Upper lobe of left lung (tissue), 6 donors: ENCODE results near the gene PDE9A. TPM values are rescaled to one million over a fixed set of nuclear protein-coding genes. Genes with fewer than 3 reads are reported as not detected.

Experiments
- ATAC-seq, 2 donors: fragments of 200-7000 bp; cut with Tn5 transposase; one replicate each; pipeline ENCODE4 v1.9.1; 2022; ENCODE audit warnings: mild to moderate bottlenecking in 2 of 2, moderate library complexity in 2 of 2; ENCODE audit not compliant: low FRiP score in 2 of 2
- DNase-seq, 2 donors: peaks; one replicate each; pipeline ENCODE4 v3.0.0-alpha.2; 2019 to 2020
- H3K27ac ChIP-seq, 4 donors: fragments of 200-600 bp; sonication (generic); one replicate each; pipeline ENCODE4 v1.5.1; 2016 to 2019
- H3K27me3 ChIP-seq, 4 donors: fragments of 200-600 bp; sonication (generic); one replicate each; pipeline ENCODE4 v1.5.1; 2017 to 2019
- H3K36me3 ChIP-seq, 4 donors: fragments of 200-600 bp; sonication (generic); one replicate each; pipeline ENCODE4 v1.5.1; 2016 to 2019
- H3K4me1 ChIP-seq, 4 donors: fragments of 200-600 bp; sonication (generic); one replicate each; pipeline ENCODE4 v1.5.1; 2018 to 2019
- H3K4me3 ChIP-seq, 4 donors: fragments of 200-600 bp; sonication (generic); one replicate each; pipeline ENCODE4 v1.5.1; 2017 to 2019; ENCODE audit warnings: mild to moderate bottlenecking in 2 of 4, moderate library complexity in 1 of 4
- H3K9me3 ChIP-seq, 4 donors: fragments of 200-600 bp; sonication (generic); one replicate each; pipeline ENCODE4 v1.5.1; 2018 to 2019
- EP300 ChIP-seq, 4 donors: sonication (generic); formaldehyde crosslinking; IDR thresholded peaks; one replicate each; pipeline ENCODE4 v1.5.1; 2017; ENCODE audit warnings: antibody characterized with exemption in 4 of 4, control low read depth in 2 of 4
- POLR2A ChIP-seq, 4 donors: fragments of 450-650 bp; IDR thresholded peaks; one replicate each; pipeline ENCODE4 v1.5.1; 2016 to 2017; ENCODE audit warnings: antibody characterized with exemption in 4 of 4, mild to moderate bottlenecking in 2 of 4
- POLR2AphosphoS5 ChIP-seq, 2 donors: sonication (generic); formaldehyde crosslinking; IDR thresholded peaks; one replicate each; pipeline ENCODE4 v1.5.1; 2017; ENCODE audit warnings: antibody characterized with exemption in 2 of 2
- WGBS, 2 donors: methylation state at CpG; one replicate each; pipeline ENCODE4 v1.1.5; 2017 to 2018; 5-methylcytosine and 5-hydroxymethylcytosine counted together
- total RNA-seq, 6 donors: library from RNA; depleted of rRNA in 4 of 6; stranded (reverse); fragments of >200 nt in 4 of 6; gene quantifications; one replicate each; pipeline versions ENCODE4 v1.1.0 to v1.2.1, GENCODE V29; 2016 to 2021
- TF ChIP-seq, protein P1 (sequence below), 6 experiments: fragments of 450-650 bp in 4 of 6; fragments of 200-600 bp in 2 of 6; sonication (generic) in 2 of 6; IDR thresholded peaks; one replicate each; pipeline ENCODE4 v1.5.1; 2016 to 2019; ENCODE audit warnings: antibody characterized with exemption in 6 of 6
- donor health status: DM: no; HTN: no; CAD: no; lungs with moderate emphysema.
- donor health status: DM: no; HTN: yes; CAD: no; lungs with severe emphysema.

The PDE9A gene
- total RNA-seq, 6 donors from 2014 or later, result 4.0 to 12.4 (median 6.6) TPM

DNA sequence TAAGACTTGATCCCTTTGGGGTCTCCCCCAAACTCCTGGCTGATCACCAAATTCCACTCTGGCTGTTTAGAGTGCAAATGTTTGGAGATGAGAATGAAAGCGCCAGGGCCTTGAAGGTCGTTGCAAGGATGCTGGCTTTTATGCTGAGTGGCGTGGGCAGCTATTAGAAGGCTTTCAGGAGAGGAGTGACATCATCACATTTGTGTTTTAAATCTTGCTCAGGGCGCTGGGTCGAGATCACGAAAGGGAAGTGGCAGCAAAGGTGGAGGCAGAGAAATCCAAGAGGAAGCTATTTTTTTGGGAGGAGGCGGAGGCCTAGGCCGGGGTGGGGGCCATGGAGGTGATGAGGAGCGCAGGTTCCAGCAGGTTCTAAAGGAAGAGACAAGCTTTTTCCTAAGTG lies 49.3 kb downstream of the PDE9A start:
- whole genome bisulfite sequencing, 2 donors, result 93 to 97% methylated on average over 9 of the region's 9 CpGs
- Histone ChIP-seq H3K36me3 (no peaks in the 10 kb centered on the region), H3K4me1 (no peaks in the 10 kb centered on the region)

DNA sequence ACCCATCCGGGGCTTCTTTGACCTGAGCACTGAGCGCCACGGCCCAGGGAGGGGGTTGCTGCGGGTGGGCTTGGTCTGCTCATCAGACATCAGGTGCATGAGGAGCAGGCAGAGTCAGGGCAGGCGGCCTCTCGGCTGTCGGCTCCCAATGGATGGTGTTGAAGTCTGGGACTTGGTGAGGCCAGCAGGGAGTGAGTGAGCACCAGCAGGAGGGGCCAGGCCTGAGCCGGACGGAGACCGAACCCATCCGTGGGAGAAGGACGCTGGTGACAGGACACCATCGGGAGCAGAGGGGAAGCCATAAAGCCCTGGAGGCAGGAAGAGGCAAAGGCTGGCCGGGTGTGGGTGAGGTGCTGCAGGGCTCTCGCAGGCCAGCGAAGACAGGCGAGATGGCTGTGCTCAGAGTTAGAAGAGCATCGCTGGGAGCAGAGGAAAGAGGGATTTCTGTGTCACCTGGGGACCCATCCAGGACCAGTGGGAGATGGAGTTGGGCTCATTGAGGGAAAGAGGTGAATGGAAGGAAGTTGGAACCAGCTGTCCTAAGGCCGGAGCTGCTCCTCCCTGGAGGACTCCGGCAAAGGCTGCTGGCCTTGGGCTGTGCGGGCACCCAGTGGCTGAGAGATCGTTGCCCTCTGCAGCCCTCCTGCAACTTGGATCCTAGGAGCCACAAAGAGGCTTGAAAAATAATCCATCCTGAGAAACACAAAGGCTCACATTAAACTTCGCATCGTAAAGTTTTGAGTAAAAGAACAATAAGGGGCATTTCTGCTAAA lies 49.9 kb downstream of the PDE9A start:
- Histone ChIP-seq H3K4me3 (no peak overlapping the region), H3K27me3 (no peaks in the 10 kb centered on the region), H3K4me1 (no peaks in the 10 kb centered on the region), H3K27ac (no peak overlapping the region), H3K36me3 (no peaks in the 10 kb centered on the region), H3K9me3 (no peaks in the 10 kb centered on the region)
- WGBS, 2 donors, result 90 to 95% methylated on average over 24 of the region's 24 CpGs
- ATAC-seq (no peak), DNase-seq (peak in 1 of 2 donors; percentile 68)
- TF ChIP-seq EP300 (IDR thresholded peaks at IDR 0.05), result no peak
- TF ChIP-seq, protein P1, sequence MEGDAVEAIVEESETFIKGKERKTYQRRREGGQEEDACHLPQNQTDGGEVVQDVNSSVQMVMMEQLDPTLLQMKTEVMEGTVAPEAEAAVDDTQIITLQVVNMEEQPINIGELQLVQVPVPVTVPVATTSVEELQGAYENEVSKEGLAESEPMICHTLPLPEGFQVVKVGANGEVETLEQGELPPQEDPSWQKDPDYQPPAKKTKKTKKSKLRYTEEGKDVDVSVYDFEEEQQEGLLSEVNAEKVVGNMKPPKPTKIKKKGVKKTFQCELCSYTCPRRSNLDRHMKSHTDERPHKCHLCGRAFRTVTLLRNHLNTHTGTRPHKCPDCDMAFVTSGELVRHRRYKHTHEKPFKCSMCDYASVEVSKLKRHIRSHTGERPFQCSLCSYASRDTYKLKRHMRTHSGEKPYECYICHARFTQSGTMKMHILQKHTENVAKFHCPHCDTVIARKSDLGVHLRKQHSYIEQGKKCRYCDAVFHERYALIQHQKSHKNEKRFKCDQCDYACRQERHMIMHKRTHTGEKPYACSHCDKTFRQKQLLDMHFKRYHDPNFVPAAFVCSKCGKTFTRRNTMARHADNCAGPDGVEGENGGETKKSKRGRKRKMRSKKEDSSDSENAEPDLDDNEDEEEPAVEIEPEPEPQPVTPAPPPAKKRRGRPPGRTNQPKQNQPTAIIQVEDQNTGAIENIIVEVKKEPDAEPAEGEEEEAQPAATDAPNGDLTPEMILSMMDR (IDR thresholded peaks at IDR 0.05), result no peak
- no peak for TF ChIP-seq POLR2AphosphoS5 (IDR thresholded peaks at IDR 0.05)
- TF ChIP-seq POLR2A (IDR thresholded peaks at IDR 0.05), result no peak

More for the DNA sequence above, 49.3 kb downstream of the PDE9A start:
- H3K9me3 ChIP-seq, result no peaks in the 10 kb centered on the region
- DNase-seq, result no peak
- ATAC-seq, result no peak
- TF ChIP-seq EP300 (IDR thresholded peaks at IDR 0.05), result no peak
- no peak for TF ChIP-seq POLR2AphosphoS5 (IDR thresholded peaks at IDR 0.05)
- no peak for TF ChIP-seq POLR2A (IDR thresholded peaks at IDR 0.05)
- TF ChIP-seq, protein P1 (IDR thresholded peaks at IDR 0.05), result no peak
- no peak overlapping the region for H3K27ac ChIP-seq
- no peak overlapping the region for H3K4me3 ChIP-seq
- no peaks in the 10 kb centered on the region for H3K27me3 ChIP-seq

GRCh38 chr21:42703965-42704364 lies 50.5 kb downstream of the PDE9A start:
- H3K36me3 ChIP-seq, result no peaks in the 10 kb centered on the region
- H3K27me3 ChIP-seq, result no peaks in the 10 kb centered on the region
- TF ChIP-seq POLR2A (IDR thresholded peaks at IDR 0.05), result no peak
- TF ChIP-seq, protein P1 (IDR thresholded peaks at IDR 0.05), result no peak
- TF ChIP-seq EP300 (IDR thresholded peaks at IDR 0.05), result no peak
- no peak for TF ChIP-seq POLR2AphosphoS5 (IDR thresholded peaks at IDR 0.05)
- DNase-seq (peak in 1 of 2 donors; percentile 57), ATAC-seq (no peak)
- H3K4me3 ChIP-seq, result no peak overlapping the region
- no peak overlapping the region for H3K27ac ChIP-seq
- H3K4me1 ChIP-seq, result no peaks in the 10 kb centered on the region
- no peaks in the 10 kb centered on the region for H3K9me3 ChIP-seq
- 85 to 90% methylated on average over 16 to 18 of the region's 18 CpGs for WGBS, 2 donors

DNA sequence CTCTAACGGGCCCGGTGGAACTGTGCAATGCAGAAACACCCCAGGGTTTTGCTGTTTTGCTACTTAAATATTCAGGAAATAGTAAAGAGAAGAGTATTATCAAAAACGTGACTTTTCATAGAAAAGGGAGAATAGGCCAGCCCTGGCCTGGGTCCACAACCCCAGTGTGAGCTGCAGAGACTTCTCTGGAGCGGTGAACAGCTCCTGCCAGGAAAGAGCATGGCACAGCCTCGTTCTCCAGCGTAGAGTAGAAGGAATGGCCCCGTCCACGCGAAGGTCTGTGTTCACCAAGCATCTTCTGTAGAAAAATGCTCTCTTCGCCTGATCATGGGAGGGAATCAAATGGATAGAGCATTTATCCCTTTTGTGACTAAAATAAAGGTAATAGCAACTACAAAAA lies 51.4 kb downstream of the PDE9A start:
- H3K27ac ChIP-seq, result no peak overlapping the region
- H3K9me3 ChIP-seq, result no peaks in the 10 kb centered on the region
- H3K27me3 ChIP-seq, result no peaks in the 10 kb centered on the region
- no peaks in the 10 kb centered on the region for H3K36me3 ChIP-seq
- H3K4me3 ChIP-seq, result no peak overlapping the region
- ATAC-seq (no peak), DNase-seq (no peak)
- TF ChIP-seq EP300 (IDR thresholded peaks at IDR 0.05), result no peak
- no peak for TF ChIP-seq POLR2A (IDR thresholded peaks at IDR 0.05)
- TF ChIP-seq POLR2AphosphoS5 (IDR thresholded peaks at IDR 0.05), result no peak
- TF ChIP-seq, protein P1 (IDR thresholded peaks at IDR 0.05), result no peak
- WGBS, 2 donors, result 82 to 83% methylated on average over 10 of the region's 10 CpGs
- no peaks in the 10 kb centered on the region for H3K4me1 ChIP-seq

GRCh38 chr21:42705346-42705745 lies 51.9 kb downstream of the PDE9A start:
- WGBS, 2 donors, result 93% methylated on average over 19 of the region's 19 CpGs
- TF ChIP-seq POLR2A (IDR thresholded peaks at IDR 0.05), result no peak
- TF ChIP-seq, protein P1 (IDR thresholded peaks at IDR 0.05), result no peak
- no peak for TF ChIP-seq POLR2AphosphoS5 (IDR thresholded peaks at IDR 0.05)
- TF ChIP-seq EP300 (IDR thresholded peaks at IDR 0.05), result no peak
- peak in 1 of 2 donors; percentile 46 for DNase-seq

More at GRCh38 chr21:42705346-42705745, 51.9 kb downstream of the PDE9A start:
- Histone ChIP-seq H3K9me3 (no peaks in the 10 kb centered on the region), H3K4me3 (no peak overlapping the region), H3K36me3 (no peaks in the 10 kb centered on the region), H3K27ac (no peak overlapping the region), H3K4me1 (no peaks in the 10 kb centered on the region), H3K27me3 (no peaks in the 10 kb centered on the region)
- no peak for ATAC-seq
